ENCODE measurements around the gene ZNF444. TPM values are rescaled to one million over a fixed set of nuclear protein-coding genes. Genes with fewer than 3 reads are reported as not detected.

Gene ZNF444
- total and polyA plus RNA-seq, 2 of the 8 experiments (the other 6 are each of a cell fraction or from before 2014, with no cell fraction given) = 49.5 to 54.5 TPM

DNA sequence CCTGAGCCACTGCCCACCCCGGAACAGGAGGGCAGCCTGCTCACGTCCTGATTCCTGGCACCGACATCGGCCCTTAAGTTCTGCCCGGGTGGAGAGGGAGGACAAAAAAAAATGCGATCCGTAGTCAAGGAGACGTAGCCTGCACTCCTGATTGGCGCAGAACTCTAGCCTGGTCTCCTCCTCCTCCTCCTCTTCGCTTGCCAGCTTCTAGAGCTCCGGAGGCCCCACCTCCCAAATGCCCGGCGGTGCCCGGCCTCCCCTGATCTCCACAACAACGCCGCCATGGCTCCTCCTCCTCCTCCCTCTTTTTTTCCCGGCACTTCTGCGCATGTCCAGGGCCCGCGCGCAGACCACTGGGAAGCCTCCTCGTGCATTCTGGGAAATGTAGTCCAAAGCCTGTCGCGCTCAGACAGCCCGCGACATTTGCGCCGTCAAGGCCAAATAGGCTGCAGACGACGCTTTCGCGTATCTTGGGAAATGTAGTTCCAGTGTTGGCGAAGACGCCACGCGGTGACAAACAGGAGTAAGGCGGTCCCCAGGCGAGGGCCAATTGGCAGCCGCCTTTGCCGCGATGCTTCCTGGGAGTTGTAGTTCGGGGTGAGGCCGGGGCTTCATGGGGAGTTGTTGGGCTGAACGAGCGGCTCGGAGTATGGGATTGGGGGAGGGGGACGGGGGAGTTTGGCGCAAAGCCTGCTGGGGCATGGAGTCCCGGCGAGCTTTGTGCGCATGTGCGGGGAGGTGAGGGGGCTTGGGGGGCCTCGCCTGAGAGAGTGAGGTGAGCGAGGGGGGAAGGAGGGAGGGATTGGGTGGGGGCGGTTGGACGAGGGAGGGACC lies at the start of gene ZNF444 (continued):
- TF ChIP-seq RFX5 (IDR thresholded peaks at IDR 0.05; ENCODE audit: borderline replicate concordance, low read depth, low read length) (no peak), CEBPB (IDR thresholded peaks at IDR 0.05; ENCODE audit: low read depth, low read length) (no peak), GABPA (IDR thresholded peaks at IDR 0.05; ENCODE audit: borderline replicate concordance, insufficient read depth, low read length) (no peak), SRF (IDR thresholded peaks at IDR 0.05; ENCODE audit: low read depth, low read length) (no peak), SIN3A (conservative IDR thresholded peaks at IDR 0.05 in 1 of 2, IDR thresholded peaks at IDR 0.05 in 1 of 2; ENCODE audit: low read depth in 1 of 2, low read length in 2 of 2) (peak; percentile 15 to 57; a peak in 2 of 4 replicates), RNF2 (IDR thresholded peaks at IDR 0.05; ENCODE audit: borderline replicate concordance, low read depth, low read length, missing control alignments, poor library complexity, severe bottlenecking) (no peak), POLR2A (IDR thresholded peaks at IDR 0.05; ENCODE audit: control extremely low read depth in 1 of 2, low read depth in 2 of 2, low read length in 2 of 2) (no peak), SIX5 (IDR thresholded peaks at IDR 0.05; ENCODE audit: low read depth, low read length) (peak; percentile 95), TAF1 (IDR thresholded peaks at IDR 0.05; ENCODE audit: low read depth, low read length) (no peak), BRCA1 (IDR thresholded peaks at IDR 0.05; ENCODE audit: low read depth, low read length) (no peak), POU5F1 (IDR thresholded peaks at IDR 0.05; ENCODE audit: low read depth, low read length) (no peak), KDM4A (IDR thresholded peaks at IDR 0.05; ENCODE audit: low read depth, low read length, severe bottlenecking) (peak; percentile 79), BCL11A (IDR thresholded peaks at IDR 0.05; ENCODE audit: low read depth in 2 of 2, low read length in 2 of 2) (no peak), ZNF274 (IDR thresholded peaks at IDR 0.05; ENCODE audit: borderline replicate concordance, extremely low read depth, low read length) (no peak), TBP (IDR thresholded peaks at IDR 0.05; ENCODE audit: low read depth, low read length) (peak; percentile 10; the same call in 1 of the 2 replicates), MAFK (IDR thresholded peaks at IDR 0.05; ENCODE audit: low read depth, low read length) (no peak), RBBP5 (IDR thresholded peaks at IDR 0.05; ENCODE audit: borderline replicate concordance, low read depth, low read length) (no peak), HDAC6 (IDR thresholded peaks at IDR 0.05; ENCODE audit: low read depth, low read length) (no peak)
- TF ChIP-seq, protein P1, sequence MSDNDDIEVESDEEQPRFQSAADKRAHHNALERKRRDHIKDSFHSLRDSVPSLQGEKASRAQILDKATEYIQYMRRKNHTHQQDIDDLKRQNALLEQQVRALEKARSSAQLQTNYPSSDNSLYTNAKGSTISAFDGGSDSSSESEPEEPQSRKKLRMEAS (IDR thresholded peaks at IDR 0.05) = 0 out of 2 replicates have a peak, but pooled peaks have one; percentile 75
- TF ChIP-seq, protein P2, sequence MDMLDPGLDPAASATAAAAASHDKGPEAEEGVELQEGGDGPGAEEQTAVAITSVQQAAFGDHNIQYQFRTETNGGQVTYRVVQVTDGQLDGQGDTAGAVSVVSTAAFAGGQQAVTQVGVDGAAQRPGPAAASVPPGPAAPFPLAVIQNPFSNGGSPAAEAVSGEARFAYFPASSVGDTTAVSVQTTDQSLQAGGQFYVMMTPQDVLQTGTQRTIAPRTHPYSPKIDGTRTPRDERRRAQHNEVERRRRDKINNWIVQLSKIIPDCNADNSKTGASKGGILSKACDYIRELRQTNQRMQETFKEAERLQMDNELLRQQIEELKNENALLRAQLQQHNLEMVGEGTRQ (IDR thresholded peaks at IDR 0.05; ENCODE audit: low read length) = no peak
- TF ChIP-seq, protein P3, sequence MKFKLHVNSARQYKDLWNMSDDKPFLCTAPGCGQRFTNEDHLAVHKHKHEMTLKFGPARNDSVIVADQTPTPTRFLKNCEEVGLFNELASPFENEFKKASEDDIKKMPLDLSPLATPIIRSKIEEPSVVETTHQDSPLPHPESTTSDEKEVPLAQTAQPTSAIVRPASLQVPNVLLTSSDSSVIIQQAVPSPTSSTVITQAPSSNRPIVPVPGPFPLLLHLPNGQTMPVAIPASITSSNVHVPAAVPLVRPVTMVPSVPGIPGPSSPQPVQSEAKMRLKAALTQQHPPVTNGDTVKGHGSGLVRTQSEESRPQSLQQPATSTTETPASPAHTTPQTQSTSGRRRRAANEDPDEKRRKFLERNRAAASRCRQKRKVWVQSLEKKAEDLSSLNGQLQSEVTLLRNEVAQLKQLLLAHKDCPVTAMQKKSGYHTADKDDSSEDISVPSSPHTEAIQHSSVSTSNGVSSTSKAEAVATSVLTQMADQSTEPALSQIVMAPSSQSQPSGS (IDR thresholded peaks at IDR 0.05; ENCODE audit: low read length) = no peak

All from H1 (cell line).